Measurements from ENCODE around the gene CIP2A. TPM values are rescaled to one million over a fixed set of nuclear protein-coding genes. Genes with fewer than 3 reads are reported as not detected.

Gene CIP2A
- total RNA-seq, 1 donor = 28.9 TPM

- DNase-seq (ENCODE audit: low read depth) = no peak
- TF ChIP-seq CTCF (IDR thresholded peaks at IDR 0.05; ENCODE audit: insufficient read depth, low read depth, low read length) = no peak
- no peak overlapping the region for H3K4me3 ChIP-seq (ENCODE audit: low read depth, low read length)
These were observed 16.3 kb upstream of the CIP2A start for GRCh38 chr3:108605491-108605890.

- no peak overlapping the region for H3K4me3 ChIP-seq (ENCODE audit: low read depth, low read length)
- TF ChIP-seq CTCF (IDR thresholded peaks at IDR 0.05; ENCODE audit: insufficient read depth, low read depth, low read length) = no peak
- DNase-seq (ENCODE audit: low read depth) = no peak
These were observed 15.8 kb upstream of the CIP2A start for GRCh38 chr3:108605028-108605427.

GRCh38 chr3:108603691-108604090 is 14.5 kb upstream of the CIP2A start:
- no peak for TF ChIP-seq CTCF (IDR thresholded peaks at IDR 0.05; ENCODE audit: insufficient read depth, low read depth, low read length)
- H3K4me3 ChIP-seq (ENCODE audit: low read depth, low read length) = no peak overlapping the region
- DNase-seq (ENCODE audit: low read depth) = no peak

- TF ChIP-seq CTCF (IDR thresholded peaks at IDR 0.05; ENCODE audit: insufficient read depth, low read depth, low read length) = no peak
- no peak for DNase-seq (ENCODE audit: low read depth)
- no peak overlapping the region for H3K4me3 ChIP-seq (ENCODE audit: low read depth, low read length)
These were observed 13.7 kb upstream of the CIP2A start for GRCh38 chr3:108602935-108603294.

- TF ChIP-seq CTCF (IDR thresholded peaks at IDR 0.05; ENCODE audit: insufficient read depth, low read depth, low read length) = no peak
- DNase-seq (ENCODE audit: low read depth) = no peak
- H3K4me3 ChIP-seq (ENCODE audit: low read depth, low read length) = no peak overlapping the region
These were observed 13.2 kb upstream of the CIP2A start for GRCh38 chr3:108602249-108602934.

GRCh38 chr3:108599677-108600409 is 10.6 kb upstream of the CIP2A start:
- H3K4me3 ChIP-seq (ENCODE audit: low read depth, low read length) = no peak overlapping the region
- no peak for TF ChIP-seq CTCF (IDR thresholded peaks at IDR 0.05; ENCODE audit: insufficient read depth, low read depth, low read length)
- DNase-seq (ENCODE audit: low read depth) = no peak
